HG02885 (cell line): ENCODE data around the gene CDH7.

Source experiments
- ATAC-seq: cut with Tn5 transposase; IDR thresholded peaks from one replicate; pipeline ENCODE4 v1.9.1; 2021; ENCODE audit warnings: mild to moderate bottlenecking; ENCODE audit not compliant: unreplicated experiment, poor library complexity

Gene CDH7, protein sequence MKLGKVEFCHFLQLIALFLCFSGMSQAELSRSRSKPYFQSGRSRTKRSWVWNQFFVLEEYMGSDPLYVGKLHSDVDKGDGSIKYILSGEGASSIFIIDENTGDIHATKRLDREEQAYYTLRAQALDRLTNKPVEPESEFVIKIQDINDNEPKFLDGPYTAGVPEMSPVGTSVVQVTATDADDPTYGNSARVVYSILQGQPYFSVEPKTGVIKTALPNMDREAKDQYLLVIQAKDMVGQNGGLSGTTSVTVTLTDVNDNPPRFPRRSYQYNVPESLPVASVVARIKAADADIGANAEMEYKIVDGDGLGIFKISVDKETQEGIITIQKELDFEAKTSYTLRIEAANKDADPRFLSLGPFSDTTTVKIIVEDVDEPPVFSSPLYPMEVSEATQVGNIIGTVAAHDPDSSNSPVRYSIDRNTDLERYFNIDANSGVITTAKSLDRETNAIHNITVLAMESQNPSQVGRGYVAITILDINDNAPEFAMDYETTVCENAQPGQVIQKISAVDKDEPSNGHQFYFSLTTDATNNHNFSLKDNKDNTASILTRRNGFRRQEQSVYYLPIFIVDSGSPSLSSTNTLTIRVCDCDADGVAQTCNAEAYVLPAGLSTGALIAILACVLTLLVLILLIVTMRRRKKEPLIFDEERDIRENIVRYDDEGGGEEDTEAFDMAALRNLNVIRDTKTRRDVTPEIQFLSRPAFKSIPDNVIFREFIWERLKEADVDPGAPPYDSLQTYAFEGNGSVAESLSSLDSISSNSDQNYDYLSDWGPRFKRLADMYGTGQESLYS

DNA sequence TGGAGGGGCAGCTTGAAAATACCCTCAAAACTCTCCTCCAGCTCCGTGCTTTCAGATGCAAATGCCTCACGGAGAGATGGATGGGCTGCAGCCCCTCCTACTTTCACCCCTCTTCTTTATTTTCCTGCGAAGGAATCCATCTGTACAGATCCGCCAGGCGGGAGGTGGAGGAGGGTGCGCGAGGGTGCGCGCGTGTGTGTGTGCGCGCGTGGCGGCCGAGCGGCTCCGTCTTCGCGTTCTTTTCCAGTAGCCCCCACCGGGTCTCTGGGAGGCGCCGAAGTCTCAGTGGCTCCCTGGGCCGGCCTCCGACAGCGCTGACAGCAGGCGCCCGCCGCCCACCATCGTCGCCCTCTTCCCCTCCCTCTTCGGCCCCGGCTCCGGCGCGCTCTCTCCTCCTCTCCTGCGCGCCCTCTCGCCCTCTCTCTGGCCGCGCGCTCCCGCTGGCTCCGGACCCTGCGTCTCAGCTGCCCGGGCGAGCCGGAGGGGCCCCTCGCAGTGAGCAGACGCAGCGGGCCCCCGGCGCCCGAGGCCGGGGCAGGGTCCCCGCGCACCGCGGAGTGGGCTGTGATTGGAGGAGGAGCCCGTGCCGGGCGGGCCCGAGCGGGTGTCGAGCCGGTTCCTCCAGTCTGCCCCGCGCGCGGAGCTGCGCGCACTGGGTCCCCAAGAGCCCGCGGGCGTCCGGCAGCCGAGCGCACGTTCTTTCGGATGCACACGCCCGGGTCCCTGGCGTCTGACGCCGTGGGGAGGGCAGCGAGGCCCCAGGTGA lies at the start of gene CDH7:
Gene CDH7, plus strand, starts transcription at position 624 of the 766 bp plus-strand sequence. CDS start 11,831 bp downstream, outside the sequence.
- ATAC-seq, result no peak

DNA sequence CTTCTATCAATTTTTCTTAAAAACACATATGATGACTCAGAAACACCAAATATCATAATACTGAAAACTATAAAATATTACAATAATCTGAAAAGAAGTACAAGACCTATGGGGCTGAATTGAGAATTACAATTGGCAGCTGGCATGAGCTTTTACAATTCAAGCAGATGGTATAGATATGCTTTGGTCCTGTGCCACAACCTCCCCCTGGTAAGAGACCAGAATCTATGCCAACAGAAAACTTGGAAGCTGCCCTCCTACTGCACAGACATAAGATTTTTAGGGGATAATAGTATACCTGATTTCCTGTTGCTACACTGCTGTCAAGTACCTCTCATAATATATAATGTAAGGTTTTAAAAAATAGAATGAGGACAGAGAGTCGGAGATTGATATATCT lies 46.8 kb upstream of the CDH7 start:
- no peak for ATAC-seq

DNA sequence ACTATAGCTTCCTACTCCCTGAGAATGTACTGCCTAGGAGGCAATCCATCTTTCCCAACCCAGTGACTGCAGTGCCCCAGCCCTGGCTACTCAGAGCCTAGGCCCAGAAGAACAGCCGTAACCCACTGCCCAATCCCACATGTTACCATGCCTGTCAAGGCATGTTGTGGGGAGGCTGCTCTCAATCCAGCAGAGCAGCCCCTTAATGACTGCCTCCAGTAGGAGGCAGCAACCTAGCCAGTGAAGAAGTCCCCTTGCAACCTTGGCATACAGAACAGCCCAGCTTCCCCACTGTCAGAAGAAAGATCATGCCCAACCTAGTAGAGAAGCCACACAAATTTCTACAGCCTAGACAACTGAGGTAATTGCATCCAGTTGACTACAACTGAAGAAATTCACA lies 44.2 kb upstream of the CDH7 start:
- ATAC-seq, result no peak

DNA sequence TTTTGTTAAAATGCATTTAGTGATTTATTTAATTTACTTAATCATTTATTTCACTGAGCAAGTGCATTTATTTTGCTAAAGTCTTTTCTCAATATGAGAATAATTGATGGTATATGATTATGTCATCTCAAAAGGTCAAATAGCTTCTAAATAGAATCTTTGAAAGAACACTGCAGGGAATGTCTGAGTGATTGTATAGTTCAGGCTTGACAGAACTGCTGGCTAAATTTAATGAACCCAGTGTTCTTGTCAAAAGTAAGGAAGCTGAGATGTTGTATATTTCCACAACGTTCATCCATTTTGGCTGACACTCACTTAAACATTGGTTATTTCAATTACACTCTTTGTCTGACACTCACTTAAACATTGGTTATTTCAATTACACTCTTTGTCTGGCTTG lies 39.3 kb upstream of the CDH7 start:
- no peak for ATAC-seq

DNA sequence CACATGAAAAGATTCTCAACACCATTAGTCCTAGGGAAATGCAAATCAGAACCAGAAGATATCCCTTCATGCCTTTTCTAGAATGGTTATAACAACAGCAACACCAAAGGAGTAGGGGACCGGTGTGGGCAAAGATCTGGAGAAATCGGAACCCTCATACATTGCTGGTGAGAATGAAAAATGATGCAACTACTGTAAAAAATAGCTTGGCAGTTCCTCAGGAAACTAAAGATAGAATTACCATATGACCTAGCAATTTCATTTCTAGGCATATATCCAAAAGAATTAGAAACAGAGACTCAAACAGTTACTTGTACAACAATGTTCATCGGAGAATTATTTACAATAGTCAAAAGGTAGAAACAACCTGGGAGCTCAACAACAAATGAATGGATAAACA lies 29.2 kb upstream of the CDH7 start:
- ATAC-seq, result no peak

DNA sequence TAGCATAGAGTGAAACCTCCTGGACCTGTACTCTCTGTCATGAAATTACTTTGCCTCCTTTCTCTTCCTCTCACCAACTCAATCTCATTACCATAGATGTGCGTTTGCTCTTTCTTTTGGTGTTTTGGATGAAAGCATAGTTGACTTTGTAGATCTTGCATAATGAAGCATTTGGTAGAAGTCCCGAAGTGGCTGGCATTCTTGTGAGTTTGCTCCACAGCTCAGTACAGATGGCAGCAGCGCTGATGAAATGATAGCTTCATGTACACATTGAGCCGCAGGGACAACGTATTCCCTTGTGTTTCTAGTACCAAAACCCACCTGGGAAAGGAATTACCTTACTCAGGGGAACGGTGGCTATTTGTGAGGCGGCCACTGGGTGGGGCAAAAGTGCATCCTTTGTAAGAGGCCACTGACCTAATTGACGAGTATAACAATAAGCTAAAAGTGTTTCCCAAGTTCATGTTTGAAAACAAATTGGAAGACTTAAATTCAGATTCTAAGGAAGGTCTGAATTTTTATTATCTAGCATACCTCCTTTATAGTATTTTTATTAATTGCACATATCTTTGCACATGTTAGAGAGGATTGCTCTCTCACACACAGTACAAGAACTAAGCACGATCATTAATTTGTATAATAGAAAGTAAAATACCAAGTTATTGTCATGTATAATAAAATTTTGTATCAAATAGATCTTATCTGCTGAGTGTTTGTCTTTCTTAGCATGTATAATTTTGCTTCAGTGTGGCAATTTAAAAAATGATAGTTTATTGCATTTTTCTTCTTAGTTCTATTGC lies 25.4 kb upstream of the CDH7 start:
- no peak for ATAC-seq

DNA sequence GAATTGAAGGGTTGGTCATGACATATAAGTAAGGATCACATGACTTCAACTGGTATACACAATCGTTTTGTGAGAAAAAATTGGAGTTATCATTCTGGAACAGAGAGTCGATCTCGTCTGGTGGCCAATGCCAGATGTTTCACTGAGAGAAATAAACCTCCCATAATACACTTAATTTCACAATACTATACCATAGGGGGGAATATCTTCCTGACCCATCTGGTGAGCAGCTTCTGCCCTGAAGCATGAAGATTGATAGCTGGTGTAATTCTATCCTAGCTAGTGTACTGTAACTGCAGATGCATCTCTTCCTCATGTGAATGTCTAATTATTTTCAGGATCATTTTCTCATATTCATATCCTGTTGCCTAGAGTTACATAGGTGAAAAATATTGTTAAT lies 15.7 kb upstream of the CDH7 start:
- ATAC-seq, result no peak

DNA sequence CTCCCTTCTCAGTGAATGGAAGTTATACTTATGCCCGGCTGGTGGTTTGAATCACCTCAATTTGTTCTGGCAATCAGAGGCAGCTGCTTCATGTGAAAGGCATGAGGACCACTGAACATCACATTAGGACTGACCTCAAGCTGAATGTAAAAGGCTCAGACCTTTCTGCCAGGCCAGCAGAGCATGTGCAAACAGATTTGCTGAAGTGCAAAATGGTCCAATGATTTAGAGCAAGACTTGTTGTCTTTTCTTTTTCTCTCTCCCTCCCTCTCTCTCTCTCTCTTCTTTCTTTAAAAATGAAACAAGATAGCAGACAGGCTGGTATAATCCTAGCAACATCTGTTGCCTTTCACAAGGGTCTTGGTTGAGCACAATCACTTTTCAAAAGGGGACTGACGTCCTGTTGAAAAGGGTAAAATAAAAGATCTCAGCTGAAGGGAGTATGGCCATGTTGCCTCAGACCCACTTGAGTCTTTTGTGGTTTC lies 13.3 kb upstream of the CDH7 start:
- no peak for ATAC-seq

DNA sequence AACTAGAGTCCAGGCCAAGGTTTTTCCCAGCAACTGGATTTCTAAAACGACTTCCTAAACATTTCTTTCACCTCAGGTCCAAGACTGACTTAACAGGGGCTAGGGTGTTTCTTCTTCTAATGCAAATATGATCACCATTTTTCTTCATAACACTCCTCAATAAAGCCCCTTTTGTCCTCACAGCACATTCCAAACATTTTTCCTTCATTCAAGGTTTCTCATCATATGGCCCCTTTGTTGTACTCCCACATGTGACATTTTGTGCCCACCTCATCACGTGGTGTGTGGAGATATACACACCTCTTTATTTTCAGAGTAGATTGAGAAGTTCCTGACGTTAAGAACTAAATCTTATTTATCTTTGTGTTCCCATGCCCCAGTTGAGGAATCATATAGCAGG lies 3.9 kb upstream of the CDH7 start:
- no peak for ATAC-seq

DNA sequence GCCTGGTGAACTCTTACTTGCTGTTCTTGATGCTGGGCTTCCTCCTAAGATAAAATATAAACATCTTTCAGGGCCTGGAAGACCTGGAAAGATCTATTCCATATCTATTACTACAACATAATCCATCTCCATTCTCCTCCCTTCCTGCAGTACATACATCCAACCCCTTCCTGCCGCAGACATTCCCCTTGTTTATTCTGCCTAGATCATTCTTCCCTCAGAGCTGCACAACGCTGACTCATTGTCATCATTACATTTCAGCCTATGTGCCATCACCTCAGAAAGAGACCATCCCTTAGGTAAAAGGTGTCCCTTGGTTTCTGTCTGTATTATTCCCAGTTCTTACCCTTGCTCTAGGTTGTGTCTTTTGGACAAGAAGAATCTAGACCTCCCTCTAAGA lies 2.5 kb upstream of the CDH7 start:
- no peak for ATAC-seq

DNA sequence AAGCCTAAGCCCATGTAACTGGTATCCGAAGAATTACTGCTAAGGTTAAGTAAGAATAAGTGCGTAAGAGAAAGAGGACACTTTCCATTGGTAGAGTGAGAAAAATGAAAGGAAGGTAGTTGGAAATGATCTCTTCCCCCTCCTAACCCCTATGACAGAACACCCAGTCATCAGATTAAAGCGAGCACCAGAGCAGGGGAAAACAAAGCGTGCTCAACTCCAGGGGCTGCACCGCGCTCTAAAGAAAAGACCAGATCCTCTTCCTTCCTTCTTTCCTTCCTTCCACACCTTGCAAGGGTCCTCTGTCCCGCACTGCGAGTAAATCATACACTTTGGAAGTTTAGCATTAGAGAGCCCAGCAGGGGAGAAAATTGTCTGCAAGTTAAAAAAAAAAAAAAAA lies 971 bp upstream of the CDH7 start:
- ATAC-seq, result no peak

DNA sequence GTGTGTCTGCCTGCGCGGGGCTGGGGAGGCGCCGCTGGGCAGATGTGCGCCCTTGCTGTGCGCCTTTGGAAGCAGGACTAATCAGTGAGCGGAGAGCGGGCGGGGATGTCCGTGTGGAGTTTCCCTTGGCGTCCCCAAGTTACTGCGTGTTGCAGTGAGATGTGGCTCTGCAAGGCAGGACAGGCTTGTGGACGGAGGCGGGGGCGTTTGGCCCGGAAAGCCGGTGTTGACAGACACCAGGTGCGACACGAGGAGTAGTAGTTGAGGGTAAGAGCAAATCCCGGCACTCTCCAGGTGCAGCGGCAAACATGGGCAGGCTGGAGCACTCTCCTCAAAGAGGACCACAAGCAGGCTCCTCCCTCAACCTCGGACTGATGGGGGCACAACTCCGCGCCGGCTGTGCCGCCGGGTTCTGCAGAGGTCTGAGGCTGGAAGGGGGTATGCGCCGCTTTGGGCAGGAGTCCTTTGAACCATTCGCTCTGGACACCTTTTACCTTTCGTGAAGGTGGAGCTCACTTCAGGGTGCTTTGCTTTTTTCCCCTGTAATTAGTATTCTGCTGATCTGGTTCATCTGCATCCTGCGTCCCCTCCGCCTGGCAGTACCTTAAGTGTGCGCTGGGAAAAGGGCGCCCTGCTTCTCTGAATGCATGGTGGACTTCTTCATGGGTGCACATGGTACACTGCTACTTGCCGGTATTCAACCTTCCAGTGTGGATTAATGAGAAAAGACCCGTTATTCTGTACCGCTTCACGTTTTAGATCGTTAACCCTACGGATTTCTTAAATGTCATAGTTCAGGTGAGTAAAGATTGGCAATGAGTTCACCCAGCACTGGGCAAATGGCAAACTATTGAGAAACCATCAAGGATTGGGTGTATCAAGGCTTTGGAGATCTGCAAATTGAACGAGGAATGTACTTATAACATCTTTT lies 608 bp downstream of the CDH7 start:
- no peak for ATAC-seq

DNA sequence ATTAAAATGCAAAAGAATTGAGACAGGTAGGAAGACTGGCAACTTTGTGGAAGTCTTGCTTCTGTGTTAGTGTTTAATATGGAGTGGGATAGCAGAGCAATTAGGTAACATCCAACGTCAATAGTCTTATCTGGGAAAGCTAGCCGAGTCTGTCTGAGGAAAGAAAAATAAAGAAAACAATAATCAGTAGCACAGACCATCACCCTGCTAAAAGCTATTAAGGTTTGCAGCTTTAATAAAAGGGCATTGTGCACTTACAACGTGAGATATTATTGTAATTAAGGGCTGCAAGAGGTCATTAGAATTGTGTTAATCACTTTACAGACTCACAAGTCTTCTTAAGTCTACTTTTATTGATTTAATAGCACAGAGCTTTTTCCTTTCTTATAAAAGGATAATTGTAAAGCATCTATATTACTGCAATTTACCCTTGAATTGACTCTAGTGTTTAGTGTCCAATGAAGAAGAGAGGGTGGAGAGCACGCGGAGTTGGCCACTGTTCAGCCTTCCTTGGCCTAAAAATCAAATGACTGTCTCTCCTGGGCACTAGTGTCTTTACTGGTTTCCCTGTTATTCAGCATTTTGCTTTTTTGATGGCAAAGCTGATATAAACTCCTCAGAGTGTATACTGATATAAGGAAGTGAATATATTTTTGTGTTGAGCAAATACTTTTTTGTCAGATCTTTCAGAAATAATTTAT lies 2.0 kb downstream of the CDH7 start:
- no peak for ATAC-seq

DNA sequence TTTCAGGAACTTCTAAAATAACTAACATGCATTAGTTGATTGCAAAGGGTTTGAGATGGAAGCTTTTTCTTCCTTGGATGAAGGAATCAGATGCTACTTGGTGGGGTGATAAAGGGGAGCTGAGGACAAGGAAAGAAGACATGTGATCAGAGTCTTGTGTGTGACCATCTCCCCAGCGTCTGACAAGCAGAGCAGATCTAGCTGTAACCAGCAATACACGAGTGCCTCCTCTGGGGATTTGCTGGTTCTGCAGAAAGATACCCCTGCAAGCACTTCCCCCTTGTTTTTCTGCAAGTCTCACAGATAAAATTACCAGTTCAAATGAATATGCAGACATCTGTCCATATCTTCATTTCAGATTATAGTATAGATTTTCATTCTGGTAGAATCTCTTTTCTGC lies 2.7 kb downstream of the CDH7 start:
- no peak for ATAC-seq

DNA sequence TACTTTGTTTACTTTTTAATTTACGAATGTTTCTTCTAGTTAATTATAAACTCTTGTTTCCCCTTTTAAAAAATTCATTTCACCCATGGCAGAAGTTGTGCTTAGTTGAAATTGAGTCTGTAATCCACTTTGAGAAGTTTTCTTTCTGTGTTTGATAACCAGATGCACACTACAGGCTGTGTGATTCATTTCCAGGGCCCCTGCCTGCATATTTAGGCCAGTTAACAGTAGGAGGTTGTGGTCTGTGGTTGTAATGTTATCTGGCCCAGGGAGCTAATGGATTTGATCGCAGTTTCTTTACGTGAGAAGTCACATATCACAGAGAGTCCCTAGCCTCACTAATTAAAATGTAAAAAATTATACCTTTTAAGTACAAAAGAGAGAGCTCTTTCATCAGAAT lies 3.3 kb downstream of the CDH7 start:
- ATAC-seq, result no peak

DNA sequence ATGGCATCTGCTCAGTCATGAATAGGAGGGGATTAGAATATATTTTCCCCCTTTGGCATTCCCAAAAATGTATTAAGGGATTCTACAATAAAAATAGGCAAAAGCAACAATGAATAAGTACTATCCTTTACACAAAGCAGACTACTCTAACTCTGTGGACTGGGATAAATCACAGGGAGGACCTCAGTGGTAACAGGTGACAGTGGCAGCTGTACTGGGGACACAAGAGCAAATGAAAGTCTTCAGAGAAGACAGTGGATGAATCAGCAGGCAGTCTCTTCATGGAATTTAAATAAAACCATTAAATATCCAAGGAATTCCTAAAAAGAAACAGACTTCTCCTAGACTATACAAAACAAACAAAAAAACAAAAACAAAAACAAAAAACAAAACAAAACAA lies 4.8 kb downstream of the CDH7 start:
- no peak for ATAC-seq

DNA sequence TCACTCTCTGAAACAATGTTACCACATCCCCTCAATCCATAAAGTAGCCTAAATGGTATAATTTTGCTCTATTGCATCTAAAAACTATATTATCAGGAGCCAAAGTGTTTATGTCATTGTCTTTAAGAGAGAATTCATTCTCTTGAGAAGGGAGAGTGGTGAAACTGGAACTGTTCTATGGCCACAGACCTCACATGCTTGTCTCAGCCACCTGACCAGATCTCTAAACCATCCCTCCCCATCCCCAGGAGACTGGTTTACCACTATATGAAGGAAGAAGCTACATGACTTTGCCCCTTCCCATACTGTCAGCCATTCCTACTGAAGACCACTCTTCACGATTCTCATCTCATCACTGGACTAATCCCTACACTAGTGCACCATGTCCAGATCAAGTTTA lies 9.6 kb downstream of the CDH7 start:
- ATAC-seq, result no peak

DNA sequence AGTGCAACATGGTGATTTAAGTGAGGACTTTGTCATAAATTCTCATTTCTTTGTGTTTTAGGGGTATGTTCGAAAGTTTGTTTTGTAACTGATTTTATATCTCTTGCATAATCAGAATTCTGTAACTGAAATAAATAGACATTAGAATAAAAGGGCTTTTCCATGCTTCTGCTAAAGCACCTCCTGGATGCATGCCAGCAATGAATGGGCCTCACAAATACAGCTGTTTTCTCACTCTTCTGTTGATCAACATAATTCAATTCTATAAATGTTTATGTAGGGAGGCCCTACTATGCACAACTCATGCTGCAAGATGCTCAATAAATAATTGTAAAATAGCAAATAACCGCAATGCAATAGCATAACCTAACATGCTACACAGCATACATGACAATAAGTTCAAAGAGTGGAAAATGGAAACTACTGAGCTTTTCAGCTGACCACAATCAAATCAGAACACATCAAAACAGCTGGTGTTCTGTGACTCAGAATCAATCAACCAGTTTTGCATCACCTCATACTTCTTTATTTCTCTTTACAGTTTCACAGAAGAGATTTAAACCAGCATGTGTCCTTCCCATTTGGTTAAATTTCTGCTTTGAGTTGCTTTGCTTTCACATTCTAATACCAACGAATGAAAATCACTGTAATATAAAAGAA lies 11.0 kb downstream of the CDH7 start:
- ATAC-seq, result no peak
